ENCODE data around the gene SPAG9.

- TF ChIP-seq CTCF (IDR thresholded peaks at IDR 0.05), result no peak
- no peak for TF ChIP-seq POLR2A (IDR thresholded peaks at IDR 0.05)
- TF ChIP-seq POLR2AphosphoS5 (IDR thresholded peaks at IDR 0.05), result no peak
- TF ChIP-seq EP300 (IDR thresholded peaks at IDR 0.05), result no peak
Measured at GRCh38 chr17:51088287-51088686, 32.4 kb downstream of the SPAG9 start.

All from upper lobe of left lung (tissue), 4 donors.